Spleen (tissue), 7 donors: ENCODE data around the gene DNAJB8.

ENCODE experiments used
- CTCF ChIP-seq, 11 experiments: fragments of 200-600 bp in 7 of 11; fragments of 450-650 bp in 4 of 11; sonication (generic) in 4 of 11; IDR thresholded peaks in 8 of 11; conservative IDR thresholded peaks in 3 of 11; 1 replicate in 7 of 11; 2 replicates in 4 of 11; pipeline versions ENCODE4 v1.4.0 to v1.8.0; 2016 to 2021; ENCODE audit warnings: antibody characterized with exemption in 11 of 11, inconsistent platforms in 4 of 11, mild to moderate bottlenecking in 1 of 11
- POLR2A ChIP-seq, 3 donors: fragments of 450-650 bp; IDR thresholded peaks; one replicate each; pipeline ENCODE4 v1.5.1; 2017; ENCODE audit warnings: antibody characterized with exemption in 3 of 3, mild to moderate bottlenecking in 1 of 3
- donor health status: DM: no; HTN: no; CAD: no; lungs with moderate emphysema.
- donor health status: DM: no; HTN: no; CAD: no.
- donor health status: DM: no; HTN: no; CAD: no.

- TF ChIP-seq CTCF (IDR thresholded peaks at IDR 0.05 in 8 of 11, conservative IDR thresholded peaks at IDR 0.05 in 3 of 11), result no peak
- TF ChIP-seq POLR2A (IDR thresholded peaks at IDR 0.05), result no peak
Measured at GRCh38 chr3:128422762-128423524, 43.7 kb downstream of the DNAJB8 start.
